CD4-positive, alpha-beta T cell treated with Interleukin-6 for 4 hours (primary cell): ENCODE measurements around the gene MTA2.
"Not testable (repeated sequence)": the region's sequence is repeated elsewhere in the genome, so short reads cannot be mapped to it uniquely, and the experiment has no call there.

Experiments used
- DNase-seq: peaks from one replicate; pipeline ENCODE4 v3.0.0-alpha.2; 2020; ENCODE audit warnings: mixed read lengths

The MTA2 gene

GRCh38 chr11:62565100-62565802 lies 36.4 kb downstream of the MTA2 start:
- no peak for DNase-seq

DNA sequence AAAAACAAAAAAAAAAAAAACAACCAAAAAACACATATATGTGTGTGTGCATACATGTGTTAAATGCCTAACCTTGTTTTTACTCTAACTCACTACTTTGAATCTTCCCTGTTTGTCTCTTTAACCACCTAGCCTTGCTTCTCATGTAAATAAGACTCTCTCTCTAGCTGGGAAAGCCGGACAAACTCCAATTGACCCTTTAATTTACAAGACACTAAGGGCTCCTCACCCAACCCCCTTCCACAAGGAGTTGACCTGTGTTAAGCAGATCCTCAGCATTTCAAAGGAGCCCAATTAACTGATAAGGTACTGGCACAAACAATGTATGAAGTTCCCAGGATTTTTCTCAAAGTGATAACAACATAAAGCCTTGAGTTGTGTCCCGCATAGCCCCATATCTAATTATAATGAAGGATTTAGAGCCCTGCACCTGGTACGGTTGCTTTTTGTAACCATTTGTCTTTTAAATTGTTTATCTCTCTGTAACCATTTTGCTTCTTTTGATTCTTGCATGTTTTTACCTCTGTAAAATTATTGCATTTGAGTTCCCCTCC lies 39.9 kb downstream of the MTA2 start:
- DNase-seq = not testable (repeated sequence)

- peak; percentile 88 for DNase-seq
Observed at GRCh38 chr11:62560566-62561103, 41.0 kb downstream of the MTA2 start.

DNA sequence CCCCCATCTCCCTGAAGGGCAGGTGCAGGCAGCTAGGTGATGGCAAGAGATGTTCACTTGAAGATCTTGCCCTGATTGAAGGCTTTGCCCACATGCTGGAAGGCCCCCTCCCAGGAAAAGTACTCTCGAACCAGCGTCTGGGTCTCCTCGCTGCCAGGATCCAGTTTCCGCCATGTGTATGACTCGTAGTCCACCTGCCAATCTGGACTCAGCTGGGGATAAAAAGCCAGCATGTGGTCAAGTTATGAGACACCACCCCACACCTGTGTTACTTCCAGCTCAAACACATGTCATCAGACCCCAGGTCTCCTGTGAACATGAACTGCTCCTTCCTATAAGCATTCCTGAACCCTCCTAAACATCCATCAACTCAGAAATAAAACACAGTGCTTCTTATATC lies 42.0 kb downstream of the MTA2 start:
- not testable (repeated sequence) for DNase-seq

DNA sequence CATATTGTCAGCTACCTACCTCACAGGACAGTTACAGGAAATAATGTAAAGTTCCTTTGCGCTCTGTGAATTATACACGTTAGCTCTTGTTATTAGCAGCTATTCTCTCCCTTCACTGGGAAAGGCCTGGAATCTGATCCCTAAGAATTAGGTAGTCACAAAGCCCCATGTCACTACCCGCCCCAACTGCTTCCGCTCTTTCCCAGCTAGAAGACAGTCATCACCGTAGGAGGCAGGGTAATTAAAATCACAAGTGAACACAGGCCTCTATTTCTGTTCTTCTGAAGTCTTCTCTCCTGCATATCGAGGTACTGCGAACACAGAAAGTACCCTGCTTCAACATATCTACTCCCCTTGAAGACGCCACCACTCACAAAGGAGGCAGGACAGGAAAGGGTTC lies 42.5 kb downstream of the MTA2 start:
- no peak for DNase-seq

- no peak for DNase-seq
Observed at GRCh38 chr11:62558669-62559068, 43.0 kb downstream of the MTA2 start.

GRCh38 chr11:62556875-62557631 lies 44.6 kb downstream of the MTA2 start:
- peak; percentile 73 for DNase-seq

GRCh38 chr11:62556108-62556874 lies 45.4 kb downstream of the MTA2 start:
- DNase-seq = peak; percentile 89

GRCh38 chr11:62555464-62556107 lies 46.1 kb downstream of the MTA2 start:
- peak; percentile 53 for DNase-seq

DNA sequence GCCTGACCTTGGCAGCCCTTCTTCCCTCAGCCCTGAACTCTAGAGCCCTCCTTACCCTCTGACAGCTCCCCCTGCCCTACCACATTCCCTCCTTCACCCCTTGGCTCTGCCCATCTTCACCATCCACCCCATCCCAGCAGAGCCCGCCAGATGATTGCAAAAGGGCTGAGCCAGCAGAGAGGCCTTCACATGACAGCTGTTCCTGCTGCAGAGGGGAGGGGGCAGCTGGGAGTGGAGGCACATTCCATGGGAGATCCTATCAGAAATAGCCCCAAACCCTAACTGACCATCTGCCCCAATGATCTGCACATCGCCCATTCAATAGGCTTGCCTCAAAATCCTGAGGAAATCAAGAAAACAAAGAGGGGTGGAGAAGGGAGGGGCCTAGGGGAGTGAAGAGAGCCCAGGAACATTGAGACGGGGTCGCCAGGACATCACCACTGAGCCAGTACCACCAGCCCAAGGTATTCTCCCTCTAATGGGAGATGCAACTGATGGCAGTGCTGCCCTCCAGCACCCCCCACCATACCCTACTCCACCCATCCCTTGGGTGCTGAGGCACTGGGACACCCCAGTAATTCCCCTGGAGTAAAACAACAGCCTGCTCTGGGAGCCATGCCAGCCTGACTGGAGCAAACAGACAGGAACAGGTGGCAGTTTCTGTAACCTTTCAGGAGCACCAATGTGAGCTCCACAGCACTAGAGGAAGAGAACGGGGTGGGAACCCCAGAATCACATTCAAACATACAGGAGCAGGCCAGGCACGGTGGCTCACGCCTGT lies 47.1 kb downstream of the MTA2 start:
- no peak for DNase-seq

GRCh38 chr11:62553839-62554361 lies 47.8 kb downstream of the MTA2 start:
- DNase-seq = no peak

GRCh38 chr11:62553080-62553838 lies 48.4 kb downstream of the MTA2 start:
- DNase-seq = peak; percentile 69

DNA sequence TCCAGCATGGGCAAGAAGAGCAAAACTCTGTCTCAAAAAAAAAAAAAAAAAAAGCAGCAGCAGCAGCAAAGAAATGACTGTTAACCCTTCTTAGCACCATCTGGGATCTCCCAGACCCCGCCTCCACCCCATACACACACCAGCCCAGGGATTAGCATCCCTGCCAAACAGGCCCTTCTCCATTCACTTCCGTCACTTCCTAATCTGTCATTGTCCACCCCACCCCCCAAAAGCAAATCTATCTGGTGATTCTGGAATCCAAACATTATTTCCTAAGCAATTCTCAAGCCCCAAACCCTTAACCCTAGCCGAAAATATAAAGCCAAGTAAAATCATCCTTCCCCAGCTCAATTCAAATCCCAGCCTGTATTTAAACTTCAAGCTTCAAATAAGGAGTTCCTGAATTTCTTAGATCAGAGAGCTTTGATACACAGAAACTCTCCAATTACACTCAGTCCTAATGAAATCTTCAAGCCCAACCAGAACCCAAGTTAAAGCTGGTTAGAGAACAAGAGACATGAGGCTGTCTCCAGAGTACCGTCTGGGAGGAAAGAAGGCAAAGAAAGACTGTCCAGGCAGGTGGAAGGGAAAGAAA lies 49.1 kb downstream of the MTA2 start:
- DNase-seq = no peak

GRCh38 chr11:62550478-62550877 lies 51.2 kb downstream of the MTA2 start:
- DNase-seq = not testable (repeated sequence)

- no peak for DNase-seq
Observed at GRCh38 chr11:62548545-62549335, 52.9 kb downstream of the MTA2 start.

DNA sequence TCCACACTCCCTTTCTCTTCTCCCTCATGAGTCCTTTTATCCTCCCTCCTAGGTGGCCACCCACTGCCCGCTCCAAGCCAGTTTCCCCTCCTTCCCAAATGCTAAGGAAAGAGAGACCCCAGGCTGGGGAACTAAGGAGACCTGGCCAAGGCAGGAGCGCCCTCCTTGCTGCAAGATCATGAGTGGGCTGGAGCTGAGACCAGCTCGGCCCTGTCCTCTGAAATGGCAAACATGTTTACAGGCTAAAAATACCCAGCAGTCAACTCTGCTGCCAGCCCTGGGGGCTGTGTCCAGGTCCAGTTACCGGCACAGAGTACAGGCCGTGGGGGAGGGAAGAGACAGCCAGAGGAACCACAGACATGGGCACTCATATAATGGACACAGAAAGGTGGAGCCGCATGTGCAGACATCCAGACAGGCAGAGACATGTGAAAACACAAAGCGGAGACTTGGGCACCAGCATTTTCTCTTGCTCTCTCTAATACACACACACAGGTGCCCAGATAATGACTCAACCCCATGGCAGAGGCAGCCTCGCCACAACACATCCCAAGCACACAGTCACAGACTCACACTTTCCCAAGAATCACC lies 53.9 kb downstream of the MTA2 start:
- no peak for DNase-seq

DNA sequence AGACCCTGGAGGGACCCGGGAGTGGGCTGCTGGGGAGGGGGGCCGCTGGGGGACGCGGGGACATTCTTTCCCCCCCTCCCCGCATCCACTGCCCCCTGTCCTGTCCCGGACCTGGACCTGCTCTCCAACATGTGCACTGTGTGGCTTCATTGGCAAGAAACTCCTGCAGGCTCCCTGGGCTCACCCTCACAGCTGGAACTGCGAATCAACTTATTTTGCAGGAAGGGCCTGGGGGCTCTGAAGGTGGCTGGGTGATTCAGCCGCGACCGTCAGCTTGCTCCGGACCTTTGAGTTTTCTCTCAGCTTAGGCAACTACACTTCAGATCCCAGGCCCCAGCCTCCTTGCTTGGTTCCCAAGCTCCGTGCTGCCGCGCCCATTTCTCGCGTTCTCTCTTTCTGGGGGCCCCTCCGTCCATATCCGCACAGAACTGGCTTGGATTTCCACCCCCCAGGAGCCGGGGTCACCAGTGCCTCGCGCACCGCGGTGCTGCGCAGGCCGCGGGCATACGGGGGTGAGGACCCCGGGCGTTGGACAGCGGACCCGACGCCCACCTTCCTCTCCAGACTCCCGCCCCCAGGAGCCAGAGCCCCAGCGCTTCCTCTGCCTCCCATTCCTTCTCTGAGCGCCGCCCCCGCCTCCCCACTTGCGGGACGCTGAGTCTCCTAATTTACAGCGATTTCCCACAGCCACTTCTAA lies 54.6 kb downstream of the MTA2 start:
- no peak for DNase-seq

DNA sequence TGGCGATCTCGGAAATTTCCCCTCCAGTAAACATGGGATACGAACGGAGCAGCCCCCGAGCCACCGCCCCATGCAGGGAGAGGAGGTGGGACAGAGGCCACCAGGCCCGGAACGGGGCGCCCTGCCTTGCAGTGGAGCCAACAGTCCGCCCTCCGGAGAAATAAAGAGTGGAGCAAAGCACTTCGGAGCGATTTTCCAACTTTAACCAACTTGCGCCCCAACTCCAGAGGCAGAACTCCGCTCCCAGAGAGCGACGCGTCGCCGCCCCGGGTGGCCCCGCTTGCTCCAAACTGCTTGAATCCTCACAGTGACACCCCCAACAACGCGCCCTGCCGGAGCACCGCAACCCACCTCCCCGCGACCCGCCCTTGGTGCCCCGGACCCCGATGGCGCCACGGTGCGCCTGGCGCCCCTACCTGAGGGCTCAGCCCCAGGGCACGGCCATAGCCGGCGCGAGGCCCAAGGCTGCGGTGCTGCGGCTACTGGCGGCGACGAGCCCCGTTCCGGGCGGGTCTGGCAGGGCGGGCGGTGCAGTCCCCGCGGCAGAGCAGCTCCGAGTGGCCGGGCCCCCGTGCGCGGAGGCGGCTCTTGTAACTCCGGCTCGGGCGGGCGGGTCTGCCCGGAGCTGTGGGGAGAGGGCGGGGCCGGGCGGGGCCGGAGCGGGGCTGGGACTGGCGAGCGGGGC lies 55.3 kb downstream of the MTA2 start, which contains the start of gene AHNAK:
Gene AHNAK, minus strand, starts transcription at position 563 of the 685 bp plus-strand sequence. CDS start 10,708 bp downstream, outside the sequence.
- peak; percentile 72 for DNase-seq
